ENCODE measurements around the gene CGB5.
"Not testable (repeated sequence)": the region's sequence is repeated elsewhere in the genome, so short reads cannot be mapped to it uniquely, and the experiment has no call there.

CGB5 gene

GRCh38 chr19:49020931-49021895 is 22.4 kb upstream of the CGB5 start:
- in situ Hi-C loops (cut with MboI; ENCODE audit: low sequenced_read_pairs) = no loop called here

GRCh38 chr19:49022116-49022515 is 21.5 kb upstream of the CGB5 start:
- in situ Hi-C loops (cut with MboI; ENCODE audit: low sequenced_read_pairs) = no loop called here

GRCh38 chr19:49024233-49024632 is 19.4 kb upstream of the CGB5 start, which contains the start of gene CGB3:
Gene CGB3, minus strand, starts transcription at chr19:49024333. Its CDS starts 362 bp downstream, at chr19:49023971.
- in situ Hi-C loops (cut with MboI; ENCODE audit: low sequenced_read_pairs) = not testable (repeated sequence)

GRCh38 chr19:49025088-49025487 is 18.6 kb upstream of the CGB5 start:
- in situ Hi-C loops (cut with MboI; ENCODE audit: low sequenced_read_pairs) = not testable (repeated sequence)

- in situ Hi-C loops (cut with MboI; ENCODE audit: low sequenced_read_pairs) = not testable (repeated sequence)
Observed at GRCh38 chr19:49025599-49025998, 18.0 kb upstream of the CGB5 start.

- in situ Hi-C loops (cut with MboI; ENCODE audit: low sequenced_read_pairs) = not testable (repeated sequence)
Observed at GRCh38 chr19:49028686-49029085, 15.0 kb upstream of the CGB5 start.

- in situ Hi-C loops (cut with MboI; ENCODE audit: low sequenced_read_pairs) = not testable (repeated sequence)
Observed at GRCh38 chr19:49029749-49030148, 13.9 kb upstream of the CGB5 start.

GRCh38 chr19:49030323-49030722 is 13.3 kb upstream of the CGB5 start:
- in situ Hi-C loops (cut with MboI; ENCODE audit: low sequenced_read_pairs) = not testable (repeated sequence)

- in situ Hi-C loops (cut with MboI; ENCODE audit: low sequenced_read_pairs) = not testable (repeated sequence)
Observed at GRCh38 chr19:49031642-49032301, 11.9 kb upstream of the CGB5 start, which contains the start of gene CGB2. Gene CGB2, plus strand, starts transcription at chr19:49031890. Its CDS starts 206 bp downstream, at chr19:49032096.

GRCh38 chr19:49036815-49037214 is 6.8 kb upstream of the CGB5 start, which contains the start of gene CGB1:
Gene CGB1, minus strand, starts transcription at chr19:49036895. Its CDS starts 184 bp downstream, at chr19:49036711.
- in situ Hi-C loops (cut with MboI; ENCODE audit: low sequenced_read_pairs) = not testable (repeated sequence)

- in situ Hi-C loops (cut with MboI; ENCODE audit: low sequenced_read_pairs) = not testable (repeated sequence)
Observed at GRCh38 chr19:49038111-49038510, 5.5 kb upstream of the CGB5 start.

- in situ Hi-C loops (cut with MboI; ENCODE audit: low sequenced_read_pairs) = not testable (repeated sequence)
Observed at GRCh38 chr19:49038557-49039276, 4.9 kb upstream of the CGB5 start.

GRCh38 chr19:49039736-49040135 is 3.9 kb upstream of the CGB5 start:
- in situ Hi-C loops (cut with MboI; ENCODE audit: low sequenced_read_pairs) = not testable (repeated sequence)

GRCh38 chr19:49042177-49042576 is 1.5 kb upstream of the CGB5 start:
- in situ Hi-C loops (cut with MboI; ENCODE audit: low sequenced_read_pairs) = no loop called here

- in situ Hi-C loops (cut with MboI; ENCODE audit: low sequenced_read_pairs) = not testable (repeated sequence)
Observed at GRCh38 chr19:49042666-49043065, 982 bp upstream of the CGB5 start.

- in situ Hi-C loops (cut with MboI; ENCODE audit: low sequenced_read_pairs) = not testable (repeated sequence)
Observed at GRCh38 chr19:49049011-49049410, 5.4 kb downstream of the CGB5 start, which contains the start of gene CGB8. Gene CGB8, minus strand, starts transcription at chr19:49049111. Its CDS starts 372 bp downstream, at chr19:49048739.

GRCh38 chr19:49049834-49050233 is 6.2 kb downstream of the CGB5 start:
- in situ Hi-C loops (cut with MboI; ENCODE audit: low sequenced_read_pairs) = not testable (repeated sequence)

- in situ Hi-C loops (cut with MboI; ENCODE audit: low sequenced_read_pairs) = not testable (repeated sequence)
Observed at GRCh38 chr19:49050376-49051033, 6.9 kb downstream of the CGB5 start.

GRCh38 chr19:49056101-49056901 is 12.7 kb downstream of the CGB5 start:
- in situ Hi-C loops (cut with MboI; ENCODE audit: low sequenced_read_pairs) = no loop called here
